GM03348 (cell line): ENCODE results near the gene DNM3.

ENCODE experiments used
- DNase-seq: peaks from one replicate; pipeline ENCODE4 v3.0.0; 2012; ENCODE audit warnings: low spot score

The DNM3 gene

DNA sequence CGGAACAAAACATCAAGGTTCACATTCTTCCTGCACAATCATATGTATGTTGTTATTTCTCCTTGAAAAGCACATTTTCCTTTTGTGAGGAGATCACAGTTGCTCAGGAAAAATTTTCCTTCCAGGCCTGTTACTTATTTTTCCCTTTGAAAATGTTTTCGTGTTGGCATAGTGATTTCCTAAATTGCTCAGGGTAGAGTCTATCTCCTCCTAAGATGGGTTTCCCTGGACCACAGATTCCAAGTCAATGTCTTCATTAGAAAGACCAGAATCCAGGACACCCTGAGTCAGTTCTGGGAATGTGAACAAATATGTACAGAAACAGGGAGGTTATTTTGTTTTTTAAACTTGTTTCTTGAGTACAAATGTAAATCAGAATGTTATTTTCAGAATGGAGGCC, 484.8 kb downstream of the DNM3 start:
- DNase-seq = peak; percentile 28

DNA sequence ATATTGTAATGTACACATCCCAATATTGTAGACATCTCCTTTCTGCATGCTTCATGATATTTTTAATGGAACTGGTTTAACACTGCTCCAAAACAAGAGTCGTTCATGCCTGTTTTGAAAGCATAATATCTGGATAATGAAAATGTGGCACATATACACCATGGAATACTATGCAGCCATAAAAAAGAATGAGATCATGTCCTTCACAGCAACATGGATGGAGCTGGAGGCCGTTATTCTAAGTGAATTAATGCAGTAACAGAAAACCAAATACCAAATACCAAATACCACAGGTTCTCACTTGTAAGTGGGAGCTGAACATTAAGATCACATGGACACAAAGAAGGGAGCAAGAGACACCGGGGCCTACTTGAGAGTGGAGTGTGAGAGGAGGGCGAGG, 487.0 kb downstream of the DNM3 start:
- DNase-seq = no peak

DNA sequence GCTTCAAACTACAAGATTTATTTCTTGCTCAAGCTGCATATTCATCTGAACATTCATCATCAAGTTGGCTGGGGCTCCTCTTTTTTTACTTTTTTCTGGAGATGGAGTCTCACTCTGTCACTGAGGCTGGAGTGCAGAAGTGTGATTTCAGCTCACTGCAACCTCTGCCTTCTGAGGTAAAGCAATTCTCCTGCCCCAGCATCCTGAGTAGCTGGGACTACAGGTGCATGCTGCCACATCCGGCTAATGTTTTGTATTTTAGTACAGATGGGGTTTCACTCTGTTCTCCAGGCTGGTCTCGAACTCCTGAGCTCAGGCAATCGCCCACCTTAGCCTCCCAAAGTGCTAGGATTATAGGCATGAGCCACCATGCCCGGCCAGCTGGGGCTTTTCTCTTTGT, 490.9 kb downstream of the DNM3 start:
- DNase-seq = no peak

DNA sequence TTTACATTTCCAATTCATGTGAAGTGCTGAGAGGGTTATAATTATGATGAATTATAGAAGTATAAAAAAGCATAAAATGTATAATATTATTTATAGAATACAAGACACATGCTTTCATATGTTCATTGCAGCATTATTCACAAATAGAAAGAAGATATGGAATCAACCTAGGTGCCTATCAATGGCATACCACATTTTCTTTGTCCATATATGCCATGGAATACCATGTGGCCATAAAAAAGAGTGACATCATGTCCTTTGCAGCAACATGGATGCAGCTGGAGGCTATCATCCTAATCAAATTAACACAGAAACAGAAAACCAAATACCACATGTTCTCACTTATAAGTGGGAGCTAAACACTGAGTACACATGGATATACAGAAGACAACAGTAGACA, 494.1 kb downstream of the DNM3 start:
- no peak for DNase-seq

DNA sequence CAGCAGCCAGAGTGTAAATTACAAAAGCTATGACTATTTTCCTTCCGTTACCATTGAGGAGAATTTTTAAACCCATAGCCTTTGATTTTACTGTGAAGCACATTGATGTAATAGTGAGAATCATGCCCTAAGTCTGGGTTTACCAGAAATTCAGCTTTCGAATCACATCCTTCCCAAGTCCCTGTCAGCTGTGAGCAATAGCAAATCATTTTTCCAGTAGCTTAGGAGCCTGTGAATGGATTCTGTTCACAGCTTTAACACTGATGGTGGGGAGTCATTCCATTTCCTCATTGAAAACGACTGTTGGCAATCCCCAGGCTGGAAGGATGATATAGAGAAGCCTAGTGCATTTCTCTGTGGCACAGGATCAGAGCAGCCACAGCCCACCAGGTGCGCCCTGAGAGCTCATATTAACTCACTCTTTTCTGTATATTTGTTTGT, 497.0 kb downstream of the DNM3 start:
- no peak for DNase-seq

DNA sequence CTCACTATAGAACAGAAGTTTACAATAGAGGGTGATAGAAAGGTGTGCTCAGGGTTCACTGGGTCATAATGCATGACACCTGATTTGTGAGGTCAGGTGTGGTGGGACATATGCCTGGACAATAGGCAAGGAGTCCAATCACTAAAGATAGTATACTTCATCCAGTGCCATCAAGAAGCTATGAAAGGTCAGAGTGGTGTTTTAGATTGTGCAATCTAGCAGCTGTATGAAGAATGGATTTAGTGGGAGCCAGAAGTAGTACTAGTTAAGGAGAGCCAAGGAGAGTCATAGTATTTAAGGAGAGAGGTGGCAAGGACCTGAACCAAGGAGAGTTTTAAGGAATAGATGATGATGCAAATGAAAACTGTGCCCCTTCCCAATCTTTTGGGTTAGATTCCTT, 498.5 kb downstream of the DNM3 start:
- DNase-seq = no peak

DNA sequence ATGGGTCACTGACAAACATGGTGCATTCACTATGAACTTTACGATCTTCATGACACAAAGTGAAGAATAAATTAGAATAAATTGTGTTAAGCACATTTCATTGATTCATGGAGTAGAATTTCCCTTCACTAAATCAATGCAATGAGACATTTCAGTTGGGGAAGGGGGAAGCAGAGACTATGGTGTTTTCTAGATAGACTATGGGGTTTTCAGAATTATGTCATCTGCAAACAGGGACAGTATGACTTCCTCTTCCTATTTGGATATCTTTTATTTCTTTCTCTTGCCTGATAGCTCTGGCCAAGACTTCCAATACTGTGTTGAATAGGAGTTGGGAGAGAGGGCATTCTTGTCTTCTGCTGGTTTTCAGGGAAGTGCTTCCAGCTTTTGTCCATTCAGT, 499.2 kb downstream of the DNM3 start:
- no peak for DNase-seq

DNA sequence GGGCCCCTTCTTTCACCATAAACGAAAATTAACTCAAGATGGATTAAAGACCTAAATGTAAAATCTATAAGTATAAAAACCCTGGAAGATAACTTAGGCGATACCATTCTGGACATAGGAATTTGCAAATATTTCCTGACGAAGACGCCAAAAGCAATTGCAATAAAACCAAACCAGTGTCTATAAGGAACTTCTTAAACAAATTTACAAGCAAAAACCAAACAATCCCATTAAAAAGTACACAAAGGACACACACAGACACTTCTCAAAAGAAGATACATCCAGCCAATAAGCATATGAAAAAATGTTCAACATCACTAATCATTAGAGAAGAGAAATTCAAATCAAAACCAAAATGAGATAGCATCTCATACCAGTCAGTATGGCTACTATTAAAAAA, 500.4 kb downstream of the DNM3 start:
- DNase-seq = no peak

DNA sequence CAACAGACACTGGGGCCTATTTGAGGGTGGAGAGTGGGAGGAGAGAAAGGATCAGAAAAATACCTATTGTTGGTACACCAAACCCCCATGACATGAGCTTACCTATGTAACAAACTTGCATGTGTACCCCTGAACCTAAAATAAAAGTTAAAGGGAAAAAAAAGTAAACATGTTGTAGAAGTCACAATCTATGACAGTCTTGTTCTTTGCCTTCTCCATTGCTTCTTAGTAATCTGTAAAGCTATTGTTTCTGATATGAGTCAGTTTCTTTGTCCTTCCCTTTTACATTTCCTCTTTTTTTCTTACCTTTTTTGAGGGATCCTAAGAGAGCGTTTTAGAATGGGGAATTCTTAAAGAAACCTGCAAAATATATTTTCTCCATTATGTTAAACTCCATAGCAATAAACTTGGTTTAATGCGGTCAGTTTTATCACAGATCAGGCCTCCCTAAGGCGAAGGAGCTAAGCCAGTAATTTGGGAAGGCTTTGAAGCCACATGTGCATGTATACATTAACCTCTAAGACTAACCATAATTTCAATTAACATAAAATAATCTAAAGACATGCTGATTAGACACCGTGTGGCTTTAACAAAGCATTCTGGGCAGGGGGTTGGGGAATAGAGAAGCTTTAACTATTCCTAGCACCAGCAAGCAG, 501.4 kb downstream of the DNM3 start:
- DNase-seq = no peak

DNA sequence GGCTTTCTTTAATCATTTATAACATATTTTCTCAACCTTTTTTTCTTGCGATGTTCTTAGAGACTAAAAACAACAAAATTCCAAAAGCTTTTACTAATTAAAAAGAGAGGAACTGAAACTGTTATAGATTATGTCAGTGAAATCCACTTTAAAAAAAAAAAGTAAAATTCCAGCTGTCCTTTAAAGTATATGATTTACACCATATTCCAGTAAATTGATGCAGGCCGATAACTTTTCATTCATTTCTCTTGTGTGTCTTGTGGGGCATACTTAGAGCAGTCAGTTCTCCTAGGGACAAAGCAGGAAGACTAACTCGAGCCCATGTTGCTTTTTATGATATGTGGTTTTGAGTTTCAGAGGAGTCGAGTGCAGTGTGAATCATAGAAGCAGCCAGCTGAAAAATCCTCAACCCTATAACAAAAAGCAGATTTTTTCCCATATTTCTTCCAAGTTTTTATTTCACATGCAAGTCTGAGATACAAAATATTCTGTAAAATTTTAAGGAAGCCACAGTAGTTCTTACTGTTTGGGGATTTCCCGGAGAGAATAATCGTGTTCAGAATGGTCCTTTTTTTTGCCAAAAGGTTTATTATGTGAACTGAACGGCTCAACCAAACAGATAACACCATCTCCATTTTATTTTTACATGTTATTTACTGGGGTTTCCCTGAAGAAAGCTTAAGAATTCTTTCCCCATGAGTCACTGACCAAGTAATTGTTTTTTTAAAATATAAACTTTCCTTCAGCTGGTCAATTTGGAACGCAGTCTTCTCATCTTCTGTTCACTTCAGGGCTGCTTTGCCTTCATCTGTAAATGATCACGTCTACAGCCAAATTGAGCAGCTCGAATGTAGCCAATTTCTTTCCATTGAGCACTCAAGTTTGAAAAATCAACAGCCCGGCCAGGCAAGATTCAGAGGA, 502.2 kb downstream of the DNM3 start:
- peak; percentile 57 for DNase-seq

DNA sequence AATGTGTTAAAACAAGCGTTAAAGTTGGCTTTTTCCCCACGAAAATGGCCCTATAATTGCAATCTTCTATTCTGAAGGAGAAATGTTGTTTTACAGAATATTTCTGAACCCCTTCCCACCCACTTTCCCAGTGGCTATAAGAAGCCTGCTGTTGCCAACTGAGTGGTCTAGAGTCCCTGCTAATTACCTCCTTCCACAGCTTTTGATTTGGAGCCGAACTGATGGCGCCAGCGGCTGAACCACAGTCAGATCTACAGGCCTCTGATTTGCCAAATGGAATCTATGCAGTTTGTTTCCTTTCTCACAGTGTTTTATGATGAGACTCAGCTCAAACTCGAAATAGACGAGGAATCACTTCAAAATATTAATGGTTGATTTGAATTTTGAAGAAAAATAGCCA, 503.1 kb downstream of the DNM3 start:
- DNase-seq = no peak

DNA sequence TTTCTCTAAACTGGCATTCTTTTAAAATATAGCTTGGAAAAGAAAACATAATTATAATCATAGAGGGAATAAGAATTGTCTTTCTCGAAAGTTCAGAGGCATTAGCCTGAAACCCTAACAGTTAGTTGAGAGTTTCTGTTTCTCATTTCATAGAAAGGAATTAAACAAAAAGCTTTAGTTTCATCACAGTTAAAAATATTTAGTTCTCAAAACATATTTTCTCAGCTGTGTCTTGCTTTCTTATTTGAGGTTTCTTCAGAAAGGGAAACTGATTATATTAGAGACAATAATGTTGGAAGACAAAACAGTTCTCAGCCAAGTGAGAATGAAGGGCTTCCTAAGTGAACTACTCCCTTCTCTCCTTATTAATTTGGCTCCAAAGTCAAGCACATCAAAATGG, 503.8 kb downstream of the DNM3 start:
- DNase-seq = no peak

DNA sequence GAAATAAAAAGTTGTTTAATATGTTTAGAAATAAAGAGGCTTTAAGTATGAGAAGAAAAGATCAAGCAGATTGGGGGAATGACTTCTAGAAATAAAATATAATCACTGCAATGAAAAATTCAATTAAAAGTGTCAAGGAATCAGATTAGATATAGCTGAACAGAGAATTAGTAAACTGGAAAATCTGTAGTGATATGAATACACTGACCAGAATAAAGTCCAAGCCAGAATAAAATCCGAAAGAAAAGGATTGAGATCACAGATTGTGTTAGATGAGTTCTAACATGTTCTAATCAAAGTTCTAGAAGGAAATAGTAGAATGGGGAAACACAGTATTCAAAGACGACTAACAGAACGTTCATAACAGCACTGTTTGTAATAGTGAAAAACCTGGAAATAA, 506.1 kb downstream of the DNM3 start:
- no peak for DNase-seq

DNA sequence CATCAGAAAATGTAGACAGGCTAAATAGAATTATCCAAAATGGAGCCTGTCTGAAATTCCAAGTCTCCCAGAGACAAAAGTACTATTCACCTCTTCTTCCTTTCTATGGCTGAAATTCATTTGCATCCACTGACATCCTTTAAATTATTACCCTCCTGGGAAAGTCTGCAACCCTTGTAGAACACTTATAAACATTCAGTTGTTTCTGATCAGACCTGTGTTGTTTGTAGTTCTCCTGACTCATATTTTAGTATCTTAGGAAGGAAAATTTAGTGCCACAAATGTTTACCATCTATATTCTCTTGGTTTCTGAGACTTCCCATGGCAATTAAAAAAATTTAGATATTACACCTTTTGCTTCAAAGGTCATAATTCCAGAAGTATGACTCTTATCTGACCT, 509.6 kb downstream of the DNM3 start:
- no peak for DNase-seq

DNA sequence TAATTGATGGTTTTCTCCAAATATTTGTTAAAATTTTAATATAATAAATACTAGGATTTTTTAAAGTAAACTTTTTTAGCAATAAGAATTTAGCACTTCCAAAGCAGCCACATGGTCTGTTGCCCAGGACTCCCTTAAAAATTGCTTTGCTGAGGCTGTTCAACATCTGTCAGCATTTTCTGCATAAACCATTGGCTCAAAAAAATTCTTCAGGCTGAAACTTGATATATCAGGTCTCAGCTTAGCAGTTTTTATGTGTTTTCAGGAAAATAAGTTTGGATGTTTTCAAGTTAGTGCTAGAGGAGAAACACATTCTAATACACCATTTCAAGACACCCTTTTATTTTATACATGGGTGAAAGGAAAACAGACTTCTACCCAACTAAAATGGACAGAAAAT, 510.0 kb downstream of the DNM3 start:
- peak; percentile 17 for DNase-seq

DNA sequence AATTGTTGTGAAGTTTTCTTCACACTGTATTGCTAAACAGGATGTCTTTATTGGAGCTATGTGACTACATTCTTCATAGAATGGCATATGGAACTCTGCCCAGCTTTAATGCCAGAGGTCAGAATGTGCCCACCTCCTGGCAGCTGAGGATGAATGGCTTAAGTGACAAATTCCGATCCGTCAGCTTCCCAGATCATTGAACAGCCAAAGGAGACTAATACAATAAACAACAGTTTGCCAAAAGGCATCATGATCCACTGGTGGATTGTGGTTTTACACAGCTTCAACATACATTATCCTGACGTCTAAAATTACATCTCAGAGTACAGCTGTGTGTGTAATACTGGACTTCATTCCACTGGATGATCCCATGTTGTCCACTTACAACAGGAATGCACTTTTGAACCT, 510.5 kb downstream of the DNM3 start:
- peak; percentile 15 for DNase-seq

DNA sequence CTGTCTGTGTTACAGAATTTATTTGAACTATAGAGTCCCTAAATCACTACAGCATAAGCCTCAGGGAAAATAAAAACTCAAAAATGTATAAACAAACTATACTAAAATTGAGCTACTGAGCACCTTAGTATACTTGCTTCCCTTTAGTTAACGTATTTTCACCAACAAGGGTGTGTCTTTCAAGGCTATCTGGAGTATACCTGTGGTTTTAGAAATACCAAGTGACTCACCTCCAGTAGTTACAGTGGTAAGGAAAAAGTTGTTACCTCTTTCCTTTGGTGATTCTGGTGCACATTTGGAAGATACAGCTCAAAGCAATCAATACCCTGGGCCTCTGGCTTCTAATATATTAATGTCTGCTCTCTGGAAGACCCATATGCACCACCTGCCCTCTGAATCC, 511.1 kb downstream of the DNM3 start:
- DNase-seq = no peak

DNA sequence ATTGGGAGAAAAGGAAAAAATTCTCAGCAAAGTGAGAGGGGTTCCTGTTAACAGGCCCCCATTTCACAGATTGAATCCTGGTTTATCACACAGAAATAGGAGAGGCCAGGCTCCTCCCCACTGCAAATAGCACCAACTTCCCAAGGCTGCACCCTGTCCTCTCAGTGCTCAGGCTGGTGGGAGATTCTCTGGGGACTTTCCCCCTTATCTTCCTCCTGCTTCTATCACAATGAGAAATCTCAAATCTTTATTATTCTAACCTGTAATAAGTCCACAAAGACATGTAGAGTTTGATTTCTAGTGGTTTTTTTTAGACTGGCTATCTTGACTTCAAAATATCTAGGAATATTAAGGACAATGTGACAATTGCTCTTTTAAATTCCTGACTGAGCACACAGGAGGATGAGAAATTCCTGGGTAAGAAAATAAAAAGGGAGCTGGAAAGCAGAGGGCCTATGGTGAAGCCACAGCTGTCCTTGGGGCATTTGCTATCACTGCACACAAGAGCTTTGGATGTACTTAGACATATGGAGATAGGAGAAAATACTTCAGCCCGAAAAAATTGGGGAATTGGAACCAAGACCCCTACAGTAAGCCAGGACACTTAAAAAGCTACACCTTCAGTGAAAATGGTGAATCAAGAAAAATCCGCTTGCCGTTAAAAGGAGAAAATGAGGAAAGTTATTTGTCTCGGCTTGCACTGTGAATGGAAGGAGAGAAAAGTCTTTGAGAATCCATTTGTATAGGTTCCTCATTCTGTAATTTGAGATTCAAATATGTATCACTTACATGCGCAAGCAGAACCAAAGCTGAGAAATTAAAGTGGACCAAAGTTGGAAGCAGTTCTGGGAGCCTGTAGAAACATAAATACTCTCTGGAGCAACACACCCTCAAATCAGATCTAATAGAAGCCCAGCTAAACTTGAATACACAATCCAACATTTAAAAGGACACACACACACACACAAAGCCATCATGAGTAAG, 513.3 kb downstream of the DNM3 start:
- DNase-seq = no peak

DNA sequence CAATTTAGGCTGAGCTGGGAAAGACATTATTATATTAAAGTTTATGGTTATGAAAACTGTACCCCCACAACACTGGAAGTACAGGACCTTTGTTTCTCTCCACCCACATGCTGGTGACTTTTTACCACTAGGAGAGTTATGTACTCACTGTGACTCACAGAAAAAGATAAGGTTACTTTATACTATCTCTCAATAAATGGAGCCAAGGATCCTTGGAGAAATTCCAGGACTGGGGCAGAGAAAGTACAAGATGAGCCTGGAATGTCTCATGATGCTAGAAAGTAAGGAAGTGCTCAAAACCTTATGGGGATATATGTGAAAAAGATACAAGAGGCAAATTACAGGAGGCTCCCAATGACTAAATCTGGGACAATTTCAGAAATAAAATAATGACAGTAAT, 515.3 kb downstream of the DNM3 start:
- no peak for DNase-seq

DNA sequence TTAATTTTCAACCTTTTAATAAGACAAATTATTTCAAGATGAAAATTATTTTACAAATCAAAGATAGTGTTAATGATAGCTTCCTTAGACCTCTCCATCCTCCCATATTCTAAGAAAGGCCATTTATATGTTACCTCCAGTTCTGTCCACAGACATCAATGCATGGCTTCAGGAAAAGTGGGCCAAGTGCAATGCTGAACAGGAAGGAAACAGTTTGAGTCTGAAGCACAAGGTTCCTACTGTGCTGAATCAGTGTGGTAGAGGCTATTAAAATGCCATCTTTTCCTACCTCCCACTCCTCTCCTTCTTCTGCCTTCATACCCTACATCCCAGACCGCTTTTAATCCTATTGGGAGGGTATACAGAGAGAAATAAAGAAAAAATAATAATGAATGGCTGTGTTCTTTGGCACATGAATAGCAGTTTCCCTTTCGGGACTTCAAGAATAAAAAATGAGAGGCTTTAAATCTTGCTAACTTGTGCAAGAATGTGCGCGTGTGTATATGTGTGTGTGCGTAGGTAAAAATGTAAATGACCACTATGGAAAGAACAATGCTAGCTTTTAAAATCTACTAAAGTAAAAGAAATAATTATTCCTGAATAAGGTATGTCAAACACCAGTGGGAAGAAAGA, 516.6 kb downstream of the DNM3 start:
- no peak for DNase-seq

DNA sequence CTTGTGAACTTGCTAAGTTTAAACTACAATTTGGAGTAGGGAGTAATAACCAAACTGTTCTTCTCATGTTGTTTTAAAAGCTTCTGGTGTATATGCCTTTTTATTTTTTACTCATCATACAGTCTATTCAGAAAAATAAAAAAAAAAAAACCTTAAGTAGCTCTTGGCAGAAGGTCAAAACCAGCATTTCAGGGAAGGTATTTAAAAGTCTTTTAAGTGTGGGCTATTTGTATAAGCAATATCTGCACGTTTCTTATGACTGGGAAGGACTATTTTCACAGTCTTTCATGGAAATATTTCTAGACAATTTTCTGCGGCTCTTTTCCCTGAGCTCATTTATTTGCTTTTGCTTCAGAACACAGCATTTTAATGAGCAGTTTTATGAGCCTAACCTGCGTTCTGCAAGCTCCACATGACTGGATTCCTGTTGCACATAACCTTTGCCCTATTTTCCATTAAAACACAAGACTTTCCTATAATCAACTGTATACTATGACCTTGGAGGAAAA, 518.2 kb downstream of the DNM3 start:
- DNase-seq = no peak

DNA sequence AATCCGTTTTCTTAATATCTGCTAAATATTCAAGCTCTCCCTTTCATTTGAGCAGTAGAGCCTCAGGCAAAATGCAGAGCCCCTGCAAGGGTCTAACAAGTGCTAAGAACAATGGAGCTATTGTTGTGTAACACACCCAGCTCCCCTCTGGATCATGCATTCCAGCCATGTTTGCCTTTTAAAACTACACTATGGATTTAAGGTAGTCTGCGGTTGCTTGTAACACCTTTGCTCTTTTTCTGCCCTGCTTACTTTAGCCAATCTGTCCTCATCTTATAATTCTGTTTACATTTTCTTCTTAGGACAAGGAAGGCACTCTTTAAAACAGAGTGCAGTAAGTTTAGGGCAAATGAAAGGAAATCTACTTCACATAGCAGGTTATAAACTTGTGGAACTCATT, 519.2 kb downstream of the DNM3 start:
- no peak for DNase-seq
